Measurements from ENCODE around the gene BATF3. TPM values are rescaled to one million over a fixed set of nuclear protein-coding genes. Genes with fewer than 3 reads are reported as not detected.

BATF3 gene
- total RNA-seq, 1 experiment from 2014 or later = 2.1 TPM

GRCh38 chr1:212719633-212720032 is 20.0 kb upstream of the BATF3 start:
- H2BK15ac ChIP-seq (ENCODE audit: low read depth, low read length) = no peak overlapping the region
- no peaks in the 10 kb centered on the region for H3K9me3 ChIP-seq (ENCODE audit: control insufficient read depth, low read depth, low read length)
- H3K27ac Mint-ChIP-seq = no peak overlapping the region
- no peak overlapping the region for H3K27ac ChIP-seq (ENCODE audit: insufficient read length, low read depth, low read length)
- peaks cover 4% of the 10 kb centered on the region for H3K27me3 Mint-ChIP-seq (ENCODE audit: low read depth)
- no peaks in the 10 kb centered on the region for H3K27me3 ChIP-seq (ENCODE audit: insufficient read depth, low read length)
- no peaks in the 10 kb centered on the region for H3K4me1 Mint-ChIP-seq
- H3T11ph ChIP-seq (ENCODE audit: low read length) = no peak overlapping the region
- H3K23me2 ChIP-seq (ENCODE audit: insufficient read length, low read depth, low read length, poor library complexity, severe bottlenecking) = no peaks in the 10 kb centered on the region
- H3K56ac ChIP-seq (ENCODE audit: insufficient read length, low read depth, low read length) = no peak overlapping the region
- TF ChIP-seq, protein P1, sequence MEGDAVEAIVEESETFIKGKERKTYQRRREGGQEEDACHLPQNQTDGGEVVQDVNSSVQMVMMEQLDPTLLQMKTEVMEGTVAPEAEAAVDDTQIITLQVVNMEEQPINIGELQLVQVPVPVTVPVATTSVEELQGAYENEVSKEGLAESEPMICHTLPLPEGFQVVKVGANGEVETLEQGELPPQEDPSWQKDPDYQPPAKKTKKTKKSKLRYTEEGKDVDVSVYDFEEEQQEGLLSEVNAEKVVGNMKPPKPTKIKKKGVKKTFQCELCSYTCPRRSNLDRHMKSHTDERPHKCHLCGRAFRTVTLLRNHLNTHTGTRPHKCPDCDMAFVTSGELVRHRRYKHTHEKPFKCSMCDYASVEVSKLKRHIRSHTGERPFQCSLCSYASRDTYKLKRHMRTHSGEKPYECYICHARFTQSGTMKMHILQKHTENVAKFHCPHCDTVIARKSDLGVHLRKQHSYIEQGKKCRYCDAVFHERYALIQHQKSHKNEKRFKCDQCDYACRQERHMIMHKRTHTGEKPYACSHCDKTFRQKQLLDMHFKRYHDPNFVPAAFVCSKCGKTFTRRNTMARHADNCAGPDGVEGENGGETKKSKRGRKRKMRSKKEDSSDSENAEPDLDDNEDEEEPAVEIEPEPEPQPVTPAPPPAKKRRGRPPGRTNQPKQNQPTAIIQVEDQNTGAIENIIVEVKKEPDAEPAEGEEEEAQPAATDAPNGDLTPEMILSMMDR (conservative IDR thresholded peaks at IDR 0.05) = no peak
- no peaks in the 10 kb centered on the region for H3K79me1 ChIP-seq (ENCODE audit: insufficient read depth, low read depth, low read length, poor library complexity, severe bottlenecking)
- no peak overlapping the region for H3K14ac ChIP-seq (ENCODE audit: insufficient read depth, low read length)
- H4K91ac ChIP-seq (ENCODE audit: insufficient read length, low read depth, low read length) = no peak overlapping the region
- H2BK20ac ChIP-seq (ENCODE audit: low read depth, low read length, poor library complexity, severe bottlenecking) = no peak overlapping the region
- H3K18ac ChIP-seq (ENCODE audit: insufficient read length, low read depth, low read length) = no peak overlapping the region
- DNase-seq = no peak
- H3K4me1 ChIP-seq (ENCODE audit: insufficient read depth, low read length) = no peaks in the 10 kb centered on the region
- no peak overlapping the region for H2BK12ac ChIP-seq (ENCODE audit: insufficient read length, low read depth, low read length)
- H2BK120ac ChIP-seq (ENCODE audit: low read depth, low read length, poor library complexity, severe bottlenecking) = no peak overlapping the region
- H3K9me3 Mint-ChIP-seq = peaks cover 9 to 14% of the 10 kb centered on the region in 2 experiments
- H3K9ac ChIP-seq (ENCODE audit: extremely low read depth, insufficient read length, low read length) = no peak overlapping the region
- H2BK5ac ChIP-seq (ENCODE audit: insufficient read length, low read length) = no peak overlapping the region
- H3K4ac ChIP-seq (ENCODE audit: low read depth, low read length) = no peak overlapping the region
- no peak overlapping the region for H2AFZ ChIP-seq (ENCODE audit: low read length)
- no peak overlapping the region for H4K5ac ChIP-seq (ENCODE audit: insufficient read length, low read depth, low read length)
- peaks cover 12 to 14% (median 13%) of the 10 kb centered on the region in 3 experiments for H3K36me3 Mint-ChIP-seq (ENCODE audit: insufficient read depth in 1 of 3, low read depth in 3 of 3)
- no CpG with 5 or more reads among the region's 2 CpGs for WGBS (ENCODE audit: extremely low coverage, insufficient read length, low lambda C conversion rate)
- H3K79me2 ChIP-seq (ENCODE audit: insufficient read depth, low read length) = no peaks in the 10 kb centered on the region
- H2AK5ac ChIP-seq (ENCODE audit: insufficient read length, low read length) = no peak overlapping the region
- no peaks in the 10 kb centered on the region for H4K20me1 ChIP-seq (ENCODE audit: control insufficient read depth, insufficient read depth, insufficient read length)
- H3K4me2 ChIP-seq (ENCODE audit: insufficient read depth, insufficient read length, low read length) = no peak overlapping the region
- H3K4me3 Mint-ChIP-seq = no peak overlapping the region
- no peak overlapping the region for H4K8ac ChIP-seq (replicated peaks; ENCODE audit: insufficient read length, low read depth, low read length)
- H3K23ac ChIP-seq (ENCODE audit: insufficient read length, low read depth, low read length) = no peak overlapping the region
